Inflammatory macrophage treated with lipopolysaccharide for 4 hours (primary cell): ENCODE results near the gene SV2A.
A peak's percentile ranks its signal among the peaks of the same experiment; 100 is the strongest.
"Not testable (repeated sequence)": the region's sequence is repeated elsewhere in the genome, so short reads cannot be mapped to it uniquely, and the experiment has no call there.

ENCODE experiments used
- DNase-seq: peaks from one replicate; pipeline ENCODE4 v3.0.0-alpha.2; 2020

SV2A gene

DNA sequence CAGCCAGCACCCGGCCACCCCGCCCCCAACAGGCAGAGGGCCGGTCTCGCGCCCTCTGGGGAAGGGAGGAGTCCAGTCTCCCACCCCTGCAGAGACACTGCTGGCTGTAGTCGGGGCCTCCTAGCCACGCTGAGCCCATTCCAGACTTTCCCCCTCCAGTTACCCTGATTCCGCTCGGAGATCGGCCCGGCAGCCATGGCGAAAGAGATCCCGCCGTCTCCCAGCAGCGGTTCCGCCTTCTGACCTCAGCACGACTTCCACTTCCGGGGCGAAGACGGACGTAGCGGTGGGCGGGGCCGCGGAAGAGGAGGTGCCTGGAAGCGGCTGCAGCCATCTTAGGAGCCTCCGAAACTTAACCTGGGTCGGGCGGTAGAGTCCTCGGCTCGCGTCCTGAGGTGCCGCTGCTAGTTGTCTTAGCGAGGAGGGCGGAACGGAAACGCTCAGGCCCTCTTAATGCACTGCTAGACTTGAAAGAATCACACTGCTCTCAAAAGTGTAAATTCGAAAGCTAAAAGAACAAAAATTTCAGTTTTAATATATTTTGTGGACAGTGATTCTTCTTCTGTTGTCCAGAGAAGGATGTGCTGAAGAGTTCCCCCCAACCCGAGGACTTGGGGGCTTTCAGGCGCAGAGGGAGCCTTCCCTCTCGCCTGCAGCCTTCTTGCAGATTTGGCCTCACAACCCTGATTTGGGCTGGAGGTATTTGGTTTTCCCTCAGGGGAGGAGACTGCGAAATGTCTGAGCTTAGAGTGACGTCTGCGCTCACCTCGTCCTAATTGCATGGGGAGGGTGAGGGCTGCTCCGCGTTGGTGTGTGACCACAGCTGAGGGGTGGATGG lies 10.1 kb upstream of the SV2A start, which contains the start of gene SF3B4:
Gene SF3B4, minus strand, starts transcription at position 241 of the 838 bp plus-strand sequence. Its CDS starts 44 bp downstream, at position 197.
- DNase-seq, result peak; percentile 98

DNA sequence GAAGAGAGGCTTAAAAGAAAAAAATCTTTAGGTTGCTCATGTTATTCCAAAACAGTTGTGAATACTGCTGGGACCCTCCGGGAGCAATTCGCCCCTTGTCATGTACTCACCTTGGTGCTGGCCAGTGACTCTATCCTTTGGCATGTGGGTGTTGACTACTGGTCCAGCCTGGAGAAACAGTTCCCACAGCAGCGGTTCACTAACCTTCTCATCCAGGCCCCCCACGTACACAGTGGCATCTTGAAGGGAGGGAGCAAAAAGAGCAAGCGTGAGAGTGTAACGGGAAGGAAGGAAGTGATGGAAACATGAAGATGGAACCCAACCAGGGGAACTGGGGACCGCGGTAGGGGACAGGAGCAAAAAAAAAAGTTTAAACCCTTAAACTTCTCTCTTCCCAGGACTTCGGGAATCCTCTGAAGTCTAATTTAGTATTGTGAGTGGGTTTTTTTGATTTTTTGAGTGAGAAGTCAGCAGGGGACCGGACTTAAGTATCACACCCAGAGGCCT lies 9.5 kb upstream of the SV2A start:
- DNase-seq, result no peak

DNA sequence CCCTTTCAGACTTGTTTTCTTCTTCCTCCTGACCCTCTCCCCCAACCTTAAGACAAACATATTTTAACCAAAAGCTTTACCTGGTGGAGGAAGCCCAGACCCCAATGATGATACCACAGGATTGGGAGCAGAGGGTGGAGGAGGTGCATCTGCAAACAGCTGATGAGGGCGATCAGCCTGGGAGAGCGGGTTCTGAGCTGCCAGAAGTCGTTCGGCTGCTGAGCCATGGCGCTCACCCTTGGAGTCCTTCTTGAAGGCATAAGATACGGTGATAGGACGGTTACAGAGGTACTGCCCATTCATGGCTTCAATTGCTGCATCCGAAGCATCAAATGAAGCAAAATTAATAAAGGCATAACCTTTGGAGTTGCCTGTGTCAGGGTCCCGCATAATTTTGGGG lies 8.7 kb upstream of the SV2A start:
- no peak for DNase-seq

DNA sequence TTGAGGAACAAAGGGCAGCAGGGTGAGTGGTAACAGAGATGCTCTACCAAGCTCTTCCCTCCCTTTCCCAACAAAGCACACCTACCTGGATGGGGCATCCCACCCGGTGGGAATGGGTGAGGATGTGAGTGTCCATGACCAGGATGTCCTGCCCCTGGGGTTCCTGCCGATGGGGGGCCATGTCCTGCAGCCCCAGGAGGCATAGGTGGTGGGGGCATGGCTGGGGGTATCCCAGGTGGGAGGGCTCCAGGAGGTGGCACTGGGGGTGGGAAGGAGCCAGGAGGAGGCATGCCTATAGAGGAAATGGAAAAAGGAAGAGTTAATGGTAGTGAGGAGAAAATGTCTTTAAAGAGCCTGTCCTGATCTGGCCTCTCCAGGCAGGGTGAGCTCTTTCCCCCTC lies 8.1 kb upstream of the SV2A start:
- DNase-seq, result no peak

DNA sequence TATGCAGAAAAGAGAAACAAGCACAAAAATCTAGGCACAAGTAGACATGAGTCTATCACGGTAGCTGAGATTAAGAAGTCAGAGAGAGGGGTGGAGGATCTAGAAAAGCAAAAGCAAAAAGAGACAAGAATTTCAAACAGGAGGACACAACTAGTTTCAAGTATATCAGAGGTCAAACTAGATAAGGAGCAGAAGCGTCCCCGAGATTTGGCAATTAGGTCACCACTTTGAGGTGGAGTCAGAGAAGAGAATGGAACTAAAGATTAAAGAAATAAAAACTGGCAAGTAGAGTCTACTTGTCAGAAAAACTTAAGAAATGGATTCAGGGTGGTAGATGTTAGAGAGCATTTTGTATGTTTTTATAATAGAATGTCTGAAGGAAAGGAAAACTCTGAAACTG lies 7.7 kb upstream of the SV2A start:
- DNase-seq, result no peak

GRCh38 chr1:149923626-149924025 lies 6.0 kb upstream of the SV2A start:
- no peak for DNase-seq

- no peak for DNase-seq
These were observed 769 bp downstream of the SV2A start for GRCh38 chr1:149916898-149917252.

DNA sequence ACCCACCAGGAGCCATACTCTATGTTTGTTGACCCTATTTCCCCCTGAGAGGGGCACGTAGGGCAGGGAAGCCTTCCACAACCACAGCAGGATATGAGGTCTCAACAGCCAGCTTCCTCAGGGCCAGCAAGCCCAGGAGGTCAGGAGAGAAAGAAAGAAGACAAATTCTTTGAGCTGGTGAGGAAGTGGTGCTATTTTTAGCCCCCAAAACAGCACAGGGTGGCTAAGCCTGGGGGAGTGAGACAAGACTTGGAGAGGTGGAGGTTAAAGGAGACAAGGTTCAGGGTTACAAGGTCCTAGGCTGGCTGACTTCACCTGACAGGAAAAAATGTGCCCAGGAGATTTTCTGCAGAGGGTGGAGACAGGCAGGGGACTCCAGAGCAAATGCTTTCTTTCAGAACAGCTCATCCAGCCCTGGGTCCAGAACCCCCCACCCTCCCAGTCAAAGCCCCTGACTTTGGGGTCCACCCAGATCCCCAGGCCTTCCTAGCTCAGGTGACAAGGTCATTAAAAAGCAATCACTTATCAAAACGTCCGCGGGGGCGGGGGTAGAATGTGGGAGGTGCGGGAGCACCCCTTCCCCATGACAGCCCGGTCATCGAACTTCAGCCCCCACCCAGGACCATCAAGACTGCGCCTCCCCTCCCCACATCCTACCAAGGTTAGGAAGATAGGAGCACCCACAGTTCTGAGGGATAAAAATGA lies 1.3 kb downstream of the SV2A start:
- DNase-seq, result no peak

DNA sequence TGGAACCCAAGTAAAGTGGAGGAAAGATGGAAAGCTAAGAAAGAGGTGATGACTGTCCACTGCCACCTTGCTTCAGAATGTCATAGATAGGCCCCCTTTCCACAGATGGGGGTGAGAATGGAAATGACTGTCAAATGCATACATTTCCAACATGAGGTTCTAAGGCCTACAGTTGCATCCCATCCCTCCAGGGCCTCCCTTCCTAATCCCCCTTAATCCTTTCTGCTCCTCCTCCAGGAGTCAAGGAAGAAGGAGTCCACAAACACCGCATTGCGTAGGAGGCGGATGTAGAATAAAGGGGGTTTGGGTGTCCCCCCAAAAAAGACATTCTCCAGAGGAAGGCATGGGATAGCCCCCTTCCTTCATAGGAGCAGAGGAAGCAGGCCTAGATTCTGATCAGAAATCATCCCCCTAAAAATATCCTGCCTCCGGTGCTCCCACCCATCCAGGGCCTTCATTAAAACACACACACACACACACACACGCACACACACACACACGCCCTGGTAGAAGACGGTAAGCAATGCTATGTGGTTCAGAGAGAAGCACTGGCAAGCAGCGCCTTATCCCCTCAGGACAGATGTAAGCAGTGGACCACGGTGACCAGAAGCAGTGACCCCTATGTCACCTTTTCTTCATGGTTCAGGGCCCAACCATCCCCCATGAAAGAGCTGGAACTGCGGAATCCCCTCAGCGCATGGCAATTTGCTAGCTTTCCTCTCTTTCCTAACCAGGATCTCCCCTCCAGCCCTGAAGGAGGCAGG lies 2.0 kb downstream of the SV2A start:
- DNase-seq, result no peak

- DNase-seq, result no peak
These were observed 3.1 kb downstream of the SV2A start for GRCh38 chr1:149914545-149914944.

GRCh38 chr1:149906570-149907075 lies 11.0 kb downstream of the SV2A start:
- no peak for DNase-seq

- DNase-seq, result no peak
These were observed 13.7 kb downstream of the SV2A start for GRCh38 chr1:149903836-149904491.

DNA sequence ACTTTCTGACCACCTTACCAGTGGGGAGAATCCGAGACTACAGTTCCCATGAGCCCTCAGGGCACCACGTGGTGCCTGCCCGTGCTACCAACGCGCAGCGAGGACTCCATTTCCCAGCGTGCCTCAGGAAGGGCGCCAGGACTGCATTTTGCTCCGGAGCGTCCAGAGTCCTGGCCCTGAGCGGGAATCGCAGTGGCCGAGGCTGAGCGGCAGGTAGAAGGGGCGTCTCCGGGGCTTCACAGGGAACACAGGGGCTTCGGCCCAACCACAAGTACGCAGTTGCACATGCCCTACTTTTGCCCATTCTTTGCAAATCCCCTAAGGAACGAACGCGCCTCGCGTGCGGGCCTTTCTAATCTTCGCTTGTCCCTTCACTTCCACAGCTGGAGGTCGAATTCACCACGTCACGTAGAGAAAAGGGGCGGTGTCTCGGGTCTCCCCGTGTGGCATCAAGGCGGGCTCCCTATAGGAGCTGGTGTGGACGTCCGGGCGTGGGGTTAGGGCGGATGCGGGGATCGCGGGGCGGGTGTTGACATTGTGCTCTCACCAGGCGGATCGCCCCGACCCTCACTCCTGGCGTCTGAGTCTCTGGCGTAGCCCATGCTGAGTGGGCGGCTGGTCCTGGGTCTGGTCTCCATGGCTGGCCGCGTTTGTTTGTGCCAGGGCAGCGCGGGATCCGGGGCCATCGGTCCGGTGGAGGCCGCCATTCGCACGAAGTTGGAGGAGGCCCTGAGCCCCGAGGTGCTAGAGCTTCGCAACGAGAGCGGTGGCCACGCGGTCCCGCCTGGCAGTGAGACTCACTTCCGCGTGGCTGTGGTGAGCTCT lies 18.0 kb downstream of the SV2A start, which contains the start of gene BOLA1:
Gene BOLA1, plus strand, starts transcription at position 109 of the 825 bp plus-strand sequence. Its CDS starts 492 bp downstream, at position 601.
- DNase-seq, result peak; percentile 84

DNA sequence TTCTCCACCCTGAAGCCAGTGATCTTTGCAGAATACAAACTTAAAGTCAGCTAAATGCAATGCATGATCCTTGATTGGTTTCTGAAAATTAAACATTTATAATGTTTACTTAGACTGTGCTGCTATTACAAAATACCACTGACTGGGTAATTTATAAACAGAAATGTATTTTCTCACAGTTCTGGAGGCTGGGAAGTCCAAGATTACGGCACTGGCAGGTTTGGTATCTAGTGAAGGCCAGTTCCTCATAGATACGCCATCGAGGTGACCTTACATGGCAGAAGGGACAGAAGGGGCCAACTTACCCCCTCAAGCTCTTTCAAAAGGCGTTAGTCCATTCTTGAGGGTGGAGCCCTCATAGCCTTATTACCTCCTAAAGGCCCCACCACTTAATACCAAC lies 21.1 kb downstream of the SV2A start:
- DNase-seq, result peak; percentile 18

DNA sequence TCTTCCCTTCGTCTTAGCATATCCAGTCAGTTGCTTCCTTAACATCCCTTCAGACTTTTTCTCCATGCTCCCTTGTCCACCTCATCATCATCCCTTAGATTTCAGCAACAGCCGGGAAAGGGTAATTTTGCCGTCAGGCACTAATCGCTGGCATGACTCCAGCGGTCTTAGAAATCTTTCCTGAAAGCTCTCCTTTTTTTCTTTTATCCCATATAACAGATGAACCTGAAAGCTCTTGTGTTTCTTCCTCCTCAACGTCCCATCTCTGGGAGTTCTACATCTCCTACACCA lies 28.7 kb downstream of the SV2A start:
- peak; percentile 4 for DNase-seq

GRCh38 chr1:149888247-149888998 lies 29.2 kb downstream of the SV2A start:
- peak; percentile 88 for DNase-seq

- DNase-seq, result peak; percentile 99
These were observed 30.0 kb downstream of the SV2A start for GRCh38 chr1:149887456-149888246.

- not testable (repeated sequence) for DNase-seq
These were observed 30.5 kb downstream of the SV2A start for GRCh38 chr1:149887196-149887455.

DNA sequence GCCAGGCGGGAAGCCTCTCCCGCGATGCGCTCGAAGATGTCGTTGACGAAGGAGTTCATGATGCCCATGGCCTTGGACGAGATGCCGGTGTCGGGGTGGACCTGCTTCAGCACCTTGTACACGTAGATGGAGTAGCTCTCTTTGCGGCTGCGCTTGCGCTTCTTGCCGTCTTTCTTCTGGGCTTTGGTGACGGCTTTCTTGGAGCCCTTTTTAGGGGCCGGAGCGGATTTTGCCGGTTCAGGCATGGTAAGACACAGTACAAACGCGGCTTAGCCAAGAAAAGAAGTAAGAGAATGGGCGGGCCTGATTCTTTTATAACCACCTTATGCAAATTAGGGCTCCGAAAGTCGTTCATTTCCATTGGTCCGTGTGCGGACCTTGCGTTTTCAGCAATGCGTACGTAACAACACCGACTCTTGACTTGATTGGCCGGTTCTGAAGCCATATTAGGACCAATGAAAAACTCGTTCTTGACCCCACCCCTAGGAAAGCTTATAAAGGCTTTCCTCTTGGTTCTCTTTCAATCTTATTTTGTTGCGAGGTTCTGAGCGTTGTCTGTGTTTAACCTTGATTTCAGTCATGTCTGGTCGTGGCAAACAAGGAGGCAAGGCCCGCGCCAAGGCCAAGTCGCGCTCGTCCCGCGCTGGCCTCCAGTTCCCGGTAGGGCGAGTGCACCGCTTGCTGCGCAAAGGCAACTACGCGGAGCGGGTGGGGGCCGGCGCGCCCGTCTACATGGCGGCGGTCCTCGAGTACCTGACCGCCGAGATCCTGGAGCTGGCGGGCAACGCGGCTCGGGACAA lies 31.0 kb downstream of the SV2A start:
- peak; percentile 99 for DNase-seq

DNA sequence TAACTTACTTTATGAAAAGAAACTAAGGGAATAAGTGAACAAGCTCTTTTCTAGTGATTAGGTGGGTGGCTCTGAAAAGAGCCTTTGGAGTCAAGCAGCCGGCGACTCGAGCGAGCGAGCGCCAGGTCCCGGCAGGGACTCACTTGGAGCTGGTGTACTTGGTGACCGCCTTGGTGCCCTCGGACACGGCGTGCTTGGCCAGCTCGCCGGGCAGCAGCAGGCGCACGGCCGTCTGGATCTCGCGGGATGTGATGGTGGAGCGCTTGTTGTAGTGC lies 31.6 kb downstream of the SV2A start:
- not testable (repeated sequence) for DNase-seq
